Measurements from ENCODE around the gene VAT1. TPM values are rescaled to one million over a fixed set of nuclear protein-coding genes. Genes with fewer than 3 reads are reported as not detected.
A peak's percentile ranks its signal among the peaks of the same experiment; 100 is the strongest.

The VAT1 gene
- total and polyA plus RNA-seq, 2 of the 13 experiments (the other 11 are each of a cell fraction or from before 2014, with no cell fraction given), result 143 to 205 TPM

DNA sequence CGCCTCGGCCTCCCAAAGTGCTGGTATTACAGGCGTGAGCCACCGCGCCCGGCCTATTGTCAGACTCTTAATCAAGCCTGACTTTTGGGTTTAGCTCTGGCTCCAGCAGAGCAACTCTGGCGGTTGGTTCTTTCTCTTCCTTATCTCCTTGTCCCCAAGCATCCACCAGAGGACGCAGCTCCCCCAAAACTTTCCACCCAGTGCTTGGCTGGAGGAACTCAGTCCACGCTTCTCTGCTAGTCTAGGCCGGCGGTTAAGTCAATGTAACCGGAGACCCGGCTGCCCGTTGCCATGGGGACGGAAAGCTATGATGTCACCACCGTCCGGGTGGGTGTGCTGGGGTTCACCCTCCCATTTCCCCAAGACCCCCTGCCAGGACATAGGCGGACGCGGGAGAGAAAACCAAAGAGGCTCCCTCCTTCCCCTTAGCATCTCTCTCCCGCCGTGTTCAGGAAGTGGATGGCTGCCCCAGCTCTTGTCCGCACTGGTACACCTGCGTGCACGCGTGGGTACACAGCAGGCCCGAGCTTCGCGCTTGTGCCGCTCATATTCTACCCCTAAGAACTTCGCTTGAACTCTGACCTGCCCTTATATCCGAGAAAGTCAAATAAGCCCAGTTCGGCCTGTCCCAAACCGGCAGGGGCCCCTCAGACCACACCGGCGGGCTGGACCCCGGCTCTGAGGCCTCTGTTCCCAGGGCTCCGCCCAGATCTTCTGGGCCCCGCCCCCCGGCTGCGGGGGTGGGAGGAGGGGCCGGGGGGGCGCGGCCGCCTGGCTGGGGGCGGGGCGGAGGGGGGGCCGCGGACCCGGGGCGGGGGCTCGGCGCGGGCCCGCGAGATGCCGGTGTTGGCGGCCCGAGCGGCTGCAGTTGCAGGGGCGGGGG lies 2.5 kb upstream of the VAT1 start, which contains the start of gene RND2 (continued):
- TF ChIP-seq CTCF (CRISPR knock-in tag; IDR thresholded peaks at IDR 0.05) (peak; percentile 96), CREM (IDR thresholded peaks at IDR 0.05) (peak; percentile 58; the same call in 1 of the 2 replicates), CREM (CRISPR knock-in tag; IDR thresholded peaks at IDR 0.05) (no peak), SOX5 (CRISPR knock-in tag; IDR thresholded peaks at IDR 0.05; ENCODE audit: borderline replicate concordance) (peak; percentile 56; the same call in 1 of the 2 replicates), ZNF343 (CRISPR knock-in tag; IDR thresholded peaks at IDR 0.05) (0 out of 2 replicates have a peak, but pooled peaks have one; percentile 73), NCOA2 (CRISPR knock-in tag; IDR thresholded peaks at IDR 0.05) (peak; percentile 57), HDAC1 (CRISPR knock-in tag; IDR thresholded peaks at IDR 0.05) (peak; percentile 62; the same call in 1 of the 2 replicates), ARID5B (CRISPR knock-in tag; IDR thresholded peaks at IDR 0.05) (peak; percentile 54; the same call in 1 of the 2 replicates), SMARCE1 (IDR thresholded peaks at IDR 0.05; ENCODE audit: borderline replicate concordance) (no peak), HCFC1 (IDR thresholded peaks at IDR 0.05; ENCODE audit: low read depth, low read length) (no peak), ZFP82 (CRISPR knock-in tag; IDR thresholded peaks at IDR 0.05; ENCODE audit: borderline replicate concordance) (peak; percentile 69; the same call in 1 of the 2 replicates), NKX3-1 (CRISPR knock-in tag; IDR thresholded peaks at IDR 0.05) (no peak), RBM39 (IDR thresholded peaks at IDR 0.05; ENCODE audit: low read depth, low read length, poor library complexity, severe bottlenecking) (peak; percentile 83)
- TF ChIP-seq, protein P1, sequence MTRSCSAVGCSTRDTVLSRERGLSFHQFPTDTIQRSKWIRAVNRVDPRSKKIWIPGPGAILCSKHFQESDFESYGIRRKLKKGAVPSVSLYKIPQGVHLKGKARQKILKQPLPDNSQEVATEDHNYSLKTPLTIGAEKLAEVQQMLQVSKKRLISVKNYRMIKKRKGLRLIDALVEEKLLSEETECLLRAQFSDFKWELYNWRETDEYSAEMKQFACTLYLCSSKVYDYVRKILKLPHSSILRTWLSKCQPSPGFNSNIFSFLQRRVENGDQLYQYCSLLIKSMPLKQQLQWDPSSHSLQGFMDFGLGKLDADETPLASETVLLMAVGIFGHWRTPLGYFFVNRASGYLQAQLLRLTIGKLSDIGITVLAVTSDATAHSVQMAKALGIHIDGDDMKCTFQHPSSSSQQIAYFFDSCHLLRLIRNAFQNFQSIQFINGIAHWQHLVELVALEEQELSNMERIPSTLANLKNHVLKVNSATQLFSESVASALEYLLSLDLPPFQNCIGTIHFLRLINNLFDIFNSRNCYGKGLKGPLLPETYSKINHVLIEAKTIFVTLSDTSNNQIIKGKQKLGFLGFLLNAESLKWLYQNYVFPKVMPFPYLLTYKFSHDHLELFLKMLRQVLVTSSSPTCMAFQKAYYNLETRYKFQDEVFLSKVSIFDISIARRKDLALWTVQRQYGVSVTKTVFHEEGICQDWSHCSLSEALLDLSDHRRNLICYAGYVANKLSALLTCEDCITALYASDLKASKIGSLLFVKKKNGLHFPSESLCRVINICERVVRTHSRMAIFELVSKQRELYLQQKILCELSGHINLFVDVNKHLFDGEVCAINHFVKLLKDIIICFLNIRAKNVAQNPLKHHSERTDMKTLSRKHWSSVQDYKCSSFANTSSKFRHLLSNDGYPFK (CRISPR knock-in tag; IDR thresholded peaks at IDR 0.05; ENCODE audit: borderline replicate concordance), result peak; percentile 68; the same call in 1 of the 2 replicates
- TF ChIP-seq, protein P2, sequence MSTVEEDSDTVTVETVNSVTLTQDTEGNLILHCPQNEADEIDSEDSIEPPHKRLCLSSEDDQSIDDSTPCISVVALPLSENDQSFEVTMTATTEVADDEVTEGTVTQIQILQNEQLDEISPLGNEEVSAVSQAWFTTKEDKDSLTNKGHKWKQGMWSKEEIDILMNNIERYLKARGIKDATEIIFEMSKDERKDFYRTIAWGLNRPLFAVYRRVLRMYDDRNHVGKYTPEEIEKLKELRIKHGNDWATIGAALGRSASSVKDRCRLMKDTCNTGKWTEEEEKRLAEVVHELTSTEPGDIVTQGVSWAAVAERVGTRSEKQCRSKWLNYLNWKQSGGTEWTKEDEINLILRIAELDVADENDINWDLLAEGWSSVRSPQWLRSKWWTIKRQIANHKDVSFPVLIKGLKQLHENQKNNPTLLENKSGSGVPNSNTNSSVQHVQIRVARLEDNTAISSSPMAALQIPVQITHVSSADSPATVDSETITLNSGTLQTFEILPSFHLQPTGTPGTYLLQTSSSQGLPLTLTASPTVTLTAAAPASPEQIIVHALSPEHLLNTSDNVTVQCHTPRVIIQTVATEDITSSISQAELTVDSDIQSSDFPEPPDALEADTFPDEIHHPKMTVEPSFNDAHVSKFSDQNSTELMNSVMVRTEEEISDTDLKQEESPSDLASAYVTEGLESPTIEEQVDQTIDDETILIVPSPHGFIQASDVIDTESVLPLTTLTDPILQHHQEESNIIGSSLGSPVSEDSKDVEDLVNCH (CRISPR knock-in tag; IDR thresholded peaks at IDR 0.05), result no peak
- TF ChIP-seq, protein P3, sequence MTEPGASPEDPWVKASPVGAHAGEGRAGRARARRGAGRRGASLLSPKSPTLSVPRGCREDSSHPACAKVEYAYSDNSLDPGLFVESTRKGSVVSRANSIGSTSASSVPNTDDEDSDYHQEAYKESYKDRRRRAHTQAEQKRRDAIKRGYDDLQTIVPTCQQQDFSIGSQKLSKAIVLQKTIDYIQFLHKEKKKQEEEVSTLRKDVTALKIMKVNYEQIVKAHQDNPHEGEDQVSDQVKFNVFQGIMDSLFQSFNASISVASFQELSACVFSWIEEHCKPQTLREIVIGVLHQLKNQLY (CRISPR knock-in tag; IDR thresholded peaks at IDR 0.05), result no peak
